HG03108 (cell line): ENCODE data around the gene HDLBP.
"Not testable (repeated sequence)": the region's sequence is repeated elsewhere in the genome, so short reads cannot be mapped to it uniquely, and the experiment has no call there.

ENCODE experiments used
- ATAC-seq: cut with Tn5 transposase; IDR thresholded peaks from one replicate; pipeline ENCODE4 v1.9.1; 2021; ENCODE audit warnings: moderate library complexity; ENCODE audit not compliant: unreplicated experiment

The HDLBP gene

DNA sequence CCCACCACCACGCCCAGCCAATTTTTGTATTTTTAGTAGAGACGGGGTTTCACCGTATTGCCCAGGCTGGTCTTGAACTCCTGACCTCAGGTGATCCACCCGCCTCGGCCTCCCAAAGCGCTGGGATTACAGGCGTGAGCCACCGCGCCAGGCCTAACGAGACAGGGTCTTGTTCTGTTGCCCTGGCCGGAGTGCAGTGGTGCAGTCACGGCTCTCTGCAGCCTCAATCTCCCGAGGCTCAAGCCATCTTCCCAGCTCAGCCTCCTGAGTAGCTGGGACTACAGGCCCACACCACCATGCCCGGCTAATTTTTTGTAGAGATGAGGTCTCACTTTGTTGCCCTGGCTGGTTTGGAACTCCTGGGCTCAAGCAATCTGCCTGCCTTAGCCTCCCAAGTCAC, 118.2 kb downstream of the HDLBP start:
- not testable (repeated sequence) for ATAC-seq

- ATAC-seq, result no peak
Measured at GRCh38 chr2:241195506-241196130, 119.9 kb downstream of the HDLBP start.

GRCh38 chr2:241194811-241195210, 120.7 kb downstream of the HDLBP start:
- no peak for ATAC-seq

- no peak for ATAC-seq
Measured at GRCh38 chr2:241193271-241193670, 122.2 kb downstream of the HDLBP start.

DNA sequence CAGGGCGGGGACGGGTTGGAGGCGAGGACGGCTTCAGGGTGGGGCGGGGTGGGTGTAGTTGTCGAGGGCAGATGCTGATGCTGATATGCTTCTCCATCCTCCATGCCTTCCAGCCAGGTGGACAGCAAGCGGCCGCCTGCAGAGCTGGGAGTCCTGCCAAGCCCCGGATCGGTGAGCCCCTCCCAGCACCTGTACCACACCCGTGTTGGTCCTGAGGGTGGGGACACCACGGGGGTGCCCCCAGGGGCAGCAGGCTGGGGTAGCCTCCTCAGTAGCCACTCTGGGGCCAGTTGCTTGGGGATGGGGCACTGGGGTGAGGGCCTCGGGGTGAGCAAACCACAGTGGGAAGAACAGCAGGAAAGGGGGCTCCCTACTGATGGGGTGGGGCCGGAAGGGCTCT, 124.4 kb downstream of the HDLBP start:
- no peak for ATAC-seq

- no peak for ATAC-seq
Measured at GRCh38 chr2:241190291-241190981, 125.0 kb downstream of the HDLBP start.

DNA sequence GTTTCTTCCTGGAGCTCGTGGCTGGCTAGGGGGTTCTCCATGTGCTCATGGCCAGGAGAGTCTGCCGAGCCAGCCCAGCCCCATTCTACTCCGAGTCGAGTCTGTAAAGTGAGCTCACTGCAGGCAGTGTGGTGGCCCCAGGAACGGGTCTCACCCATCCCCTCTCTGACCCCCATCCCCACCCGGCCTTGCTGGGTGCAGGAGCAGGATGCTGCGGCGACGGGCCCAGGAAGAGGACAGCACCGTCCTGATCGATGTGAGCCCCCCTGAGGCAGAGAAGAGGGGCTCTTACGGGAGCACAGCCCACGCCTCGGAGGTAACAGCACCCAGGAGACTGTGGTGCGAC, 125.6 kb downstream of the HDLBP start:
- ATAC-seq, result no peak

DNA sequence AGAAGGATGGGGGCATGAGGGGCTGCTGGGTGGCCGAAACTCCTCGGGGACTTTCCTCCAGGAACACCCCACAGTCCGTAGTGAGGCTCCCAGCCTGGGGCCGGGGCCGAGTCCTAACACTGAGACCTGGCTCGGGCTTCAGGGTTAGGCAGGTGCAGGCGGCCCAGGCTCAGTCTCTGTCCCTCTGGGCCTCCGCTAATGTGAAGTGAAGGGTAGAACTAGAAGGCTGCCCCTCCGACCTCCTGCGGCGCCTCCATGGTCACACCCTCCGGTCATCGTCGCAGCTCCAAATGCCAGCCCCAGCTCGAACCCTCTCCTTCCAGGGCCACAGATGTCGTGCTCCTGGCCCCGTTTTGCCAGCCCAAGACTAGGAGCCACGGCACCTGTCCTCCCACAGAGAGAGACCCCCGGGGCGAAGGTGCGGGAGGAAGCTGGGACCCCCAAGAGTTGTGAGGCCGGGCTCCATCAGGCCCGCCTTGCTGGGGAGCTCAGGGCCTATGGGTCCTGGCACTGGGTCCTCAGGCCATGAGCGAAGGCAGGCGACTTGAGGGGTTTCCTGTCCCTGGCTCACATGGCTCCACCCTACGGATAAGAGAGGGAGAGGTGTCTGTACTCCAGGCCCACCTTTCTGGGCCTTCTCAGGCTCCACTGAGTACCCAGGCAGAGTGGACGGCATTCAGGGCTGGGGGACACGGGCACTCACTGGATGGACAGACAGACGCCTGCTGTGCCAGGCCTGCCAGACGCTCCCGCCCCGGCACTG, 126.2 kb downstream of the HDLBP start:
- no peak for ATAC-seq

DNA sequence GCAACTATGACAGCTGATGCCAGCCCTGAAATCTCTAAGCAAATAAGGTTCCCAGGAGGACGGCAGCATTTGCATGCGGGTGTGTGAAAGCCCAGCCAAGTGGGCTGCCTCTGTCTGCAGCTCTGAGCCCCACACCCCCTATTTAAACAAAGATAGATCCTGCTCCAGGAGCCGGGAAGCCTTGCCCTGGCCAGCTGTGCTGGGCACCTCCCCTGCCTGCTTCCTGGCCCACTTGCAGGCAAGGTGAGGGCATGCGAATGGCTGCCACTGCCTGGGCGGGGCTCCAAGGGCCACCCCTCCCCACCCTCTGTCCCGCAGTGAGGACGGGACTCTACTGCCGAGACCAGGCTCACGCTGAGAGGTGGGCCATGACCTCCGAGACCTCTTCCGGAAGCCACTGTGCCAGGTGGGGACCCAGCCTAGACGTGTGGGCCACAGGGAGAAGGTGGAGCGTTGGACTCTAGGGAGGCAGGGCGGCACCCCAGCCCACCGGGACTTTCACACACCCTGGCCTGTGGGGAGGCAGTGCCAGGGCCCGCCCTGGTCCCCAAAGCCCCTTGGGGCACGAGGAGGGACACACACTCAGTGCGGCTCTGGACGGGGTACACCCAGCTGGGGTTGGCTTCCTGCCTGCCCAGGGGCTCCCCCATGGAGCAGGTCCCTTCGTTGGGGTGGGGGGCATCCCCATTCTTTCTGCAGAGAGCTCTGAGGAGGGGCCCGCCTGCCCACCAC, 126.9 kb downstream of the HDLBP start, which contains the start of gene ANO7:
TSS of gene ANO7 (plus strand) at position 317 of the 732 bp plus-strand sequence. CDS start 1,387 bp downstream, outside the sequence.
- no peak for ATAC-seq

DNA sequence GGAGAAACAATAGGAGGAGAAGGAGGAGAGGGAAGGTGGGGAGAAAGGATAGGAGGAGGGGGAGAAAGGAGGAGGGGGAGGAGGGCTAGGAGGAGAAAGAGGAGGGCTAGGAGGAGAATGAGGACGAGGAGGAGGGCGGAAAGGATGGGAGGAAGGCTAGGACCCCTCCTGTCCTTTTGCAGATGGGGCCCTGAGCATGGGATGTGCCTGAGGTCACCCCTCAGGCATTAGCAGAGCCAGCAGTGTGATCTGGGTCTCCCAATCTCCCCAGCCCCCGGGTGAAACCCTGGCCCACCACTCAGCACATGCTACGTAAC, 127.6 kb downstream of the HDLBP start:
- no peak for ATAC-seq

DNA sequence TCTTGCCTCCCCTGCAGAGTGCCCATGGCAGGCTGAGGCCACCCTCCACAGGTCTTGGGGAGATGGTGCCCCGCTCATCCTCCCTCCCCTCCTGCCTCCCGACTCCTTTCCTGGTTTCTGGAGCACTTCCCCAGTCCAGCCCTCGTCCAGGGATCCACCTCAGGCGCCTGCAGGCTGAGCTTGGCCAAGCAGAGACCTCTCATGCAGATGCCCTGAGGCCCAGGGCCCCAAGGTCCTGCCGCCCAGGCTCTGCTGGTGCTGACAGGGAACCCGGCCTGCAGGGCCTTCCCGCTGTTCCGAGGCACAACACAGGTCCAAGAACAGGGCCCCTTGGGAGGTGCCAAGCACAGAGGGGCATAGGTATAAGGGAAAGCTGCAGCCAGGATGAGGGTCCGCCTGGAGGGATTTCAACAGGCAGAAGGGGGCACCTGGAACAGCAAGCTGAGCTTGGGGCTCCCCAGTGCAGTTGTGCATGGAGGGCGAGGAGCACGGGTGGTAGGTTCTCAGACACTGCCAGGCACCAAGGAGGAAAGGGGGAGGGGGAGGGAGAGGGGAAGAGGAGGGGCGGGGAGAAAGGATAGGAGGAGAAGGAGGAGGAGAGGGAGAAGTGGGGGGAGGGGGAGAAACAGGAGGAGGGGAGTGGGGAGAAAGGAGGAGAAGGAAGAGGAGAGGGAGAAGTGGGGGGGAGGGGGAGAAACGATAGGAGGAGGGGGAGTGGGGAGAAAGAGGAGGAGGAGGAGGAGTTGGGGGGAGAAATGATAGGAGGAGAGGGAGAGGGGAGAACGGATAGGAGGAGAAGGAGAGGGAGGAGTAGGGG, 128.2 kb downstream of the HDLBP start:
- no peak for ATAC-seq

DNA sequence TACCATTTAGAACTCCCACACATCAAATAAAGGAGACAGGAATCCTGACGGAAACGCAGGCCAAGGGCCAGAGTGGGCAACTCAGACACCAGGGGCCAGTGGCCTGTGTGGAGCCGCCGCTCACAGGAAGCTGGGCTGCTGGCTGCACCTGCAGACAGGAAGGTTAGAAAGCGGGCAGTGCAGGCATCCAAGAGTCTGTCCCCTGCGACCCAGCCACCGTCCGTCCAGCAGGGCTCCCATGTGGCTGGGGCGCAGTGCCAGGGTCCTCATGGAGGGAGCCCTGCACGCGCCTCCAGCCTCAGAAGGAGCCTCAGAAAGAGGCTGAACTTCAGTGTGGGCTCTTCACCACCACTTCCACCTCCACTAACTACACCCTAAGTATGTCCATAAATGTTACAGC, 129.5 kb downstream of the HDLBP start:
- no peak for ATAC-seq

DNA sequence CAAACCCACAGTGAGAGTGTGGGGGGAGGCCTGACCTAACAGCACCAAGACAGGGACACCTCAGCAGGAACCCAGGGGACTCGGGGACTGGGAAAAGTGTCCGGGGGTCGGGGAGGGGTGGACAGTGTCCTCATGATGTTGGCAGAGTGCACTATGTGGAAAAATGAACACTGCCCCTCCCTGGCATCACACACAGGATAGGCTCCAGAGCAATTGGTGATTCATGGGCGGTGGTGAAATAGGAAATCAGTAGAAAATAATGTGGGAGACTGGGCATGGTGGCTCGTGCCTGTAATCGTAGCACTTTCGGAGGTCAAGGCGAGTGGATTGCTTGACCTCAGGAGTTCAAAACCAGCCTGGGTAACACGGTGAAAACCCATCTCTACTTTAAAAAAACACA, 130.6 kb downstream of the HDLBP start:
- ATAC-seq, result no peak

GRCh38 chr2:241183221-241183620, 132.3 kb downstream of the HDLBP start:
- ATAC-seq, result no peak

- ATAC-seq, result no peak
Measured at GRCh38 chr2:241182531-241183133, 132.8 kb downstream of the HDLBP start.

GRCh38 chr2:241182126-241182525, 133.3 kb downstream of the HDLBP start:
- ATAC-seq, result no peak

DNA sequence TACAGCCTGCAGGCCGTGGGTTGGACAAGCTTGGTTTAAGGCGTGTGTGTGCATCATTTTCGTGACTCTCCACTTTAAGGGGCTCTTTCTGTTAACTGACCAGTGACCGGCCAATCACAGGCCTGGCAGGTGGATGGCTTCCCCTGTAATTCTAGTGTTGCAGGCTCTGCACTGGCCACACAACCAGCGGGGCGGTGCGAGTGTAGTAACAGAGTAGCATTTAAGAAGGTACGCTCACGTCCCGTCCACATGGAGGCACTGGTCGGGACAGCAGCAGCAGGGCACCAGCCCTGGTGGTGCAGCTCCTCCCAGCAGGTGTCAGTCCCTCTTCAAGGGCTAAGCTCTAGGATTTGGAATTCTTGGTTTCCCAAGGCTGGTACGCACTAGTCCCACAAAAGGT, 135.0 kb downstream of the HDLBP start:
- ATAC-seq, result no peak

DNA sequence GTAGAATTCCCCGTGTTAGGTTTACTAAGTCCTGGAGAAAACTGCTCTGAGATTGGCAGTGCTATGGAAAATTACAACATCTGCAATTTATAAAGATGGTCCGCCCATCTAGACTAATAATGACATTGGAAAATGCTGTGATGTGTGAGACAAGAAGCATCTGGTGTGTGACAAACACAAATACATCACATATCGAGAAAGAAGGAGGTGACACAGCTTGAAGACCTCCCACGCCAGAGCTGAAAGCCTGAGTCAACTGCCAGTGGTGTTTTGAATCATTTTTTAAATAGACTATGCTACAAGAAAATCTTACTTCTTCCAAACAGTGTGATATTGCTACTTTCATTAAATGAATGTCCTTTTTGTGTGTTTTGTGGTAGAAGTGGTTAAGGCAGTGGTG, 135.6 kb downstream of the HDLBP start:
- ATAC-seq, result no peak

DNA sequence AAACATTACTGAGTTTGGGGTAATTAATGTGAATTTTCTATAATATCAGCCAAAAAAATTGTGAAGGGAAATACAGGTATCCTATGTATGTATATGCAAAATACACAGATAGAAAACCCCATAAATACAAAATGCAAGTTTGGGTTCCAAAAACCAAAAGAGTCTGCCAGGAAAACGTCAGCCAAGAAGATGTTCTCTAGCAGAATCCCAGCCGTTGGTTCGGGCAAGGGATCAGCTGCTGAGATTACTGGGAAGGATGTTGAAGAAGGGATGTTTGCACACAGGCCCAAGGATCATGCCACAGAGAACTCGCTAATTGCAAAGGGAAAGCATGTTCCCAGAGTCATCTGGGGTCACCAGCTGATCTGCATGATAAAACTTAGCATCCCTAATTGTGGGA, 136.5 kb downstream of the HDLBP start:
- no peak for ATAC-seq
